ENCODE data around the gene TAF6L.
"Not testable (repeated sequence)": the region's sequence is repeated elsewhere in the genome, so short reads cannot be mapped to it uniquely, and the experiment has no call there.

TAF6L gene

DNA sequence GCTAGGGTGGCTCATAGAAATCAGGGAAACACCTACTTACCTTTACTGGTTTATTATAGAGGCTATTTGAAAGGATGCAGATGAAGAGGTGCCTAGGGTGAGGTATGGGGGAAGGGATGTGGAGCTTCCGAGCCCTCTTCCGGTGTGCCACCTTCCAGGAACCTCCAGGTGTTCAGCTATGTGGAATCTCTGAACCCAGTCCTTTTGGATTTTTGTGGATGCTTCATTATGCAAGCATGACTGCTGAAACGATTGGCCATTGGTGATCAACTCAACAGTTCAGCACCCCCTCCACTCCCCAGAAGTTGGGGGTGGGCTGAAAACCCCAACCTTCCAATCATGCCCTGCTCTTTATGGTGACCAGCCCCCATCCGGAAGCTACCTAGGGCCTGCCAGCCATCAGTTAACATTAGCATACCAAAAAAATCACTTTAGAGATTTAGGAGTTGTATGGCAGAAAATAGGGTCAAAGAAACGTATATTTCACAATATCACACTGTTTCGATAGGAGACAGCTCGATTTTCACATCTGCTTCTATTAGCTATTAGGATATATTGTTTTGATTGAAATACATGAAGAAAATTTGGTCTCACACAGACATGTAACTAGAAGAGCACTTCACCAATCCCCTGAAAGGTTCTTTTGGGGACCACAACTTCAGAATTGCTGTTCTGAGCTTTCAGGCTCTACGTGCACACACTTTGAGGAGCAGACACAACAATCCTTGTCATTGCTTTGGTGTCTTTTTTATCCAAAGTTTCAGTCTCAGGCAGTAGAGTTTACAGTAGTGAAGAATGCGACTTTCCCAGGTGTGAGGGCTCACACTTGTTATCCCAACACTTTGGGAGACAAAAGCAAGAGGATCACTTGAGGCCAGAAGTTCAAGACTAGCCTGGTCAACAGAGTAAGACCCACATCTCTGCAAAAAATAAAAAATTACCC, 13.1 kb upstream of the TAF6L start:
- no peak for DNase-seq (ENCODE audit: low spot score)

DNA sequence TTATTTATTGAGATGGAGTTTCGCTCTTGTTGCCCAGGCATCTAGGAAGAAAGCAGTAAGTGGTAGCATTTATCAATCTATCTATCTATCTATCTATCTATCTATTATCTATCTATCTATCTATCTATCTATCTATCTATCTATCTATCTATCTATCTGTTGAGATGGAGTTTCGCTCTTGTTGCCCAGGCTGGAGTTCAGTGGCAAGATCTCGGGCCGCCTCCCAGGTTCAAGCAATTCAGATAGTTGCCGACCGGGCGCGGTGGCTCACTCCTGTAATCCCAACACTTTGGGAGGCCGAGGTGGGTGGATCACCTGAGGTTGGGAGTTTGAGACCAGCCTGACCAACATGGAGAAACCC, 10.3 kb upstream of the TAF6L start:
- DNase-seq (ENCODE audit: low spot score): not testable (repeated sequence)

DNA sequence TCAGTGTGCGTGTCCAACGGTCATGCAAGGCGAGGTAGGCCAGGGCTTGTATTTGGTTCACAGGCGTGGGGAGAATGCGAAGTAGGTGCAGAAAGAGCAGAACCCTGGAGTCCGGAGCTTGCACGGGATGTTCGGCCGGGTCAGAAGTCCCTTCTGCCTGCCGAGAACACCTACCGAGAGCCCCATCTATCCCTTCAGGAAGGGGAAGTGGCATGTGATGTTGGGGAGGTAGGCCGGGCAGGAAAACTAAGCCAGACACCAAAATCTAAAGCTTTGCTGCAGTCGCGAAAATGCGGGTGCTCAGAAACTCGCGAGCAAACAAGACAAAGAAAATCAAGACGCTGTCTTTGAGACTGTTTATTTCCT, 435 bp upstream of the TAF6L start:
- DNase-seq (ENCODE audit: low spot score): peak; percentile 30

DNA sequence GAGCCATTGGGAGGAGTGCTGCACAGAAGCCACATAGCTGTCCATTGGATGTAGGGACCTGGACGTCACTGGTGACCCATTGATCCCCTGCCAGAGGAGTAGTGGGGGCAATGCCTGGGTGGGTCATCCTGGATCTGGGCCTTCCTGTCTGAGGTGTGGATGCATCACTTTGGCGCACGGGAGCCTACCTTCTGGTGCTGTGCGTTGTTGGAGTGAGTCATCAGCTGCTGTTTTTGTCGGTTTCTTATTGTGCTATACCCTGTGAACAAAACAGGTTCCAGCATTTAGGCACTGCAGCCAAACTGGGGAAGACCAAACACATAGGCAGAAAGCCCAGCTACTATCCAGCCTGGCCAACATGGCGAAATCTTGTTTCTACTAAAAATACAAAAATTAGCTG, 3.2 kb downstream of the TAF6L start:
- no peak for DNase-seq (ENCODE audit: low spot score)

DNA sequence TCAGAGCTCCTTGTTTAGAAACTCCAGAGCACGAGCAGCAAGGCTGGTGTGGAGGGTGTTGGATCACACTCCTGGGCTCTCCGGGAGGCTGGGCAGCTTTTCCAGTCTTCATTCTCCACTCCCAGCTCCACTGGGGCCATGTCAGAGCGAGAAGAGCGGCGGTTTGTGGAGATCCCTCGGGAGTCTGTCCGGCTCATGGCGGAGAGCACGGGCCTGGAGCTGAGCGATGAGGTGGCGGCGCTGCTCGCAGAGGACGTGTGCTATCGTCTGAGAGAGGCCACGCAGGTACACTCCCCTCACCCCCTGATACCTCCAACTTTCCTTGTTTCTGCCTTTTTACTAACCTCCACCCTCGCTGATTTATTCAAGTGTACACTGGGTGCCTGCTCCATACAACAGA, 4.5 kb downstream of the TAF6L start:
- no peak for DNase-seq (ENCODE audit: low spot score)

DNA sequence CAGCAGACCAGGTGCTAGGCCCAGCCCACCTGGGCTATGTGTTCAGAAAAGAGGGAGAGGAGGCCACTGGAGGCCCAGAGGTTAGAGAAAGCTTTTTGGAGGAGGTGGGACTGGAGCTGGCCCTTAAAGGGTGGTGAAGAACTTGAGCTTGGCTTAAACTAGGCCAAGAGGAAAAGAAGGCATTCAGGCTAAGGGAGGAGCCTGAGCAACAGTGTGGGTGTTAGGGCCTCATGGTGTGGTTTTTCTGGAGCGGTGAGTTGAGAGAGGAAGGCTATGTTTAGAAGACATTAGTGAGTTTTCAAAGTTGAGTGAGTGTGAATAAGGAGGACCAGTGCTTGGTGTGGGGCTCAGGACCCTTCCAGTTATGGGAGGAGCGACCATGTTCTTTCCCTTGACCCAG, 6.2 kb downstream of the TAF6L start:
- no peak for DNase-seq (ENCODE audit: low spot score)

DNA sequence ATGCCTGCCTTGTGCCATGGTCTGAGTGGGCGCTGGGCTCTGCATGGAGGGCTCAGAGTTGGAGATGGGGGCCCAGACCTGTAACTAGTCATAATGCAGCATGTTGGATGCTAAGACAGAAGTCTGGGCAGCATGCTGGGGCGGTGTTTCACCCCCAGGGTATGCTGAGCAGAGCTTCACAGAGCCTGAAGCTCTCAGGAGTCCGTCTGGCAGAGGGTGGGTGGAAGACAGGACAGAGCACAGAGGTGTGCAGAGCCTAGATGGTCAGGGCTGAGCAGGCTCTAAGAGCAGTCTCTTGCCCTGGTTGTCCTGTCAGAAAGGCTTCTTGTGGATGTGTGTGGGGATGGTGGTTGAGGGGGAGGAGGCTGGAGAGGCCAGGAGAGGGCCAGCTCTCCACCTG, 7.2 kb downstream of the TAF6L start:
- DNase-seq (ENCODE audit: low spot score): no peak

DNA sequence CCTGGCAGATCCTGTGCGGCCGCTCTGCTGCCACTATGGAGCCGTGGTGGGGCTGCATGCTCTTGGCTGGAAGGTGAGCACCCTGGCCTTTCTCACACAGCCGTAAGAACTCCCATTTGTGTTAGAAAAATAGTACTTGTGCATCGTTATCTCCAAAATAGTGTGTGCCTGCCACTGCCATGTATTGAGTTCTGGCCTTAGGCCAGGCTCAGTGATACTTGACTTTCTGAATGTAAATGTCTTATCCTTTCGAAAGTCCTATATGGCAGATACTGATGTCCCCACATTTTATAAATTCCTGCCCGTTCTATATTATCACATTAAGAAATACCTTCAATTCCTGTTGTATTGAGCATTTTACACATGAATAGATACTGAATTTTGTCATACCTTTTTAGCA, 11.6 kb downstream of the TAF6L start:
- DNase-seq (ENCODE audit: low spot score): no peak

DNA sequence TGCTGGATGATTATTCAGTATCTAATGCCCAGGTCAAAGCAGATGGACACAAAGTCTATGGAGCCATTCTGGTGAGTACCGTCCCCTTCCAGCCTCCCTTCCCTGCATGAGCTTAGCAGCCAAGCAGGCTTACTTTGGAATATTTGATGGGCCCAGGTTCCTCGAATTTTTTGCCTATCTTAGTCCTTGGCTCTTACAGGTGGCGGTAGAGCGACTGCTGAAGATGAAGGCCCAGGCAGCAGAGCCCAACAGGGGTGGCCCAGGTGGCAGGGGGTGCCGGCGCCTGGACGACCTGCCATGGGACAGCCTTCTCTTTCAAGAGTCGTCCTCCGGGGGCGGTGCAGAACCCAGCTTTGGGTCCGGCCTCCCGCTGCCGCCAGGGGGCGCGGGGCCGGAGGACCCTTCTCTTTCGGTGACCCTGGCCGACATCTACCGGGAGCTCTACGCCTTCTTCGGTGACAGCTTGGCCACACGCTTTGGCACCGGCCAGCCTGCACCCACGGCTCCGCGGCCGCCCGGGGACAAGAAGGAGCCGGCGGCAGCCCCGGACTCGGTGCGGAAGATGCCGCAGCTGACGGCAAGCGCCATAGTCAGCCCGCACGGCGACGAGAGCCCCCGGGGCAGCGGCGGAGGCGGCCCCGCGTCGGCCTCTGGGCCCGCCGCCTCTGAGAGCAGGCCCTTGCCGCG, 15.3 kb downstream of the TAF6L start:
- DNase-seq (ENCODE audit: low spot score): peak; percentile 94

DNA sequence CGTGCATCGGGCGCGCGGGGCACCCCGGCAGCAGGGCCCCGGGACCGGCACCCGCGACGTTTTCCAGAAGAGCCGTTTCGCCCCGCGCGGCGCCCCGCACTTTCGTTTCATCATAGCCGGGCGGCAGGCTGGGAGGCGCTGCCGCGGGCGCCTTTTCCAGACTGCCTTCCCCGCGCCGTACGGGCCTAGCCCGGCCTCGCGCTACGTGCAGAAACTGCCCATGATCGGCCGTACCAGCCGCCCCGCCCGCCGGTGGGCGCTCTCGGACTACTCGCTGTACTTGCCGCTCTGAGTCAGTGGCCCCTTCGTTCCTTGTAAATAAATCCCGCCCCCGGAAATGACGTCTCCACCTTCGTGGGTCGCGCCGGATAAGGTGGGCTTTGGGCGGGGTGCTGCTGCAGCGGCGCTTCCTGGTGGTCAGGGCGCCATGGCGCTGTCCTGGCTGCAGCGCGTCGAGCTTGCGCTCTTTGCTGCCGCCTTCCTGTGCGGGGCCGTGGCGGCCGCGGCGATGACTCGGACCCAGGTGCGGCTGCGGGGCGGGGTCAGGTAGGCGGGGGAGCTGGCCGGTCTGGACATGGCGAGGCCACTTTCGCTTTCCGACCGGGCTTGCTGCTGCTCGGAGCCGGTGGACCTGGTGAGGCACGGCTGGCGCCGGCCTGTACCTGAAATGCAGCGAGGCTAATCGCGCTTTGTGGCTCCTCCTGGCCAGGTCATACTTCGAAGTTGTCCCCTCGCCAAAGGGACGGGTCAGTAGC, 16.0 kb downstream of the TAF6L start, which contains the start of gene TMEM179B:
TMEM179B (plus strand) TSS at position 398 of the 755 bp plus-strand sequence; CDS start at position 428, 30 bp downstream.
- DNase-seq (ENCODE audit: low spot score): peak; percentile 96

DNA sequence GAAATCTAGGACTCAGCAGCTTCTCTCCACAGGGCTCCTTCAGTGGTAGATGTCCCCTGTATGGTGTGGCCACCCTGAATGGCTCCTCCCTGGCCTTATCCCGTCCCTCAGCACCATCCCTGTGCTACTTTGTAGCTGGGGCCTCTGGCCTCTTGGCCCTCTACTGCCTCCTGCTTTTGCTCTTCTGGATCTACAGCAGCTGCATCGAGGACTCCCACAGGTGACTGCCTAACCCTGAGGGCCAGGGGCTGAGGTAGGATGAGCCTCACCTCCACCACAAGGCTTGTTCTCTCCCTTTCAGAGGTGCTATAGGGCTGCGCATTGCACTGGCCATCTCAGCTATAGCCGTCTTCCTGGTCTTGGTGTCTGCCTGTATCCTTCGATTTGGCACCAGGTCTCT, 17.8 kb downstream of the TAF6L start:
- no peak for DNase-seq (ENCODE audit: low spot score)

DNA sequence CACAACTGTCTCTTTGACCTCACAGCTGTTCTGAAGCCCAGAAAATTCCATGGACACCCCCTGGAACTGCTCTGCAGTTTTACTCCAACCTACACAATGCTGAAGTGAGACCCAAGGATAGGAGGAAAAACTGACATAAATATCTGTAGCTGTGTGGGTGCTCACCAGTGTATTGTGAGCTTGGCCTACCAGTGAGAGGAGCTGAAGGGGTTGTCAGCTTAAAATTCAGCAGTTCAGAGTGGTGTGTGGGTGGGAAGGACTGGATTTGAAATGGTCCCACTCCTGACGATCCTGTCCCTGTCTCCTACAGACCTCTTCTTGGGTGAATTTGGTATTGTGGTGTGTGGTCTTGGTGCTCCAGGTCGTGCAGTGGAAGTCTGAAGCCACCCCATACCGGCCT, 18.4 kb downstream of the TAF6L start:
- no peak for DNase-seq (ENCODE audit: low spot score)

DNA sequence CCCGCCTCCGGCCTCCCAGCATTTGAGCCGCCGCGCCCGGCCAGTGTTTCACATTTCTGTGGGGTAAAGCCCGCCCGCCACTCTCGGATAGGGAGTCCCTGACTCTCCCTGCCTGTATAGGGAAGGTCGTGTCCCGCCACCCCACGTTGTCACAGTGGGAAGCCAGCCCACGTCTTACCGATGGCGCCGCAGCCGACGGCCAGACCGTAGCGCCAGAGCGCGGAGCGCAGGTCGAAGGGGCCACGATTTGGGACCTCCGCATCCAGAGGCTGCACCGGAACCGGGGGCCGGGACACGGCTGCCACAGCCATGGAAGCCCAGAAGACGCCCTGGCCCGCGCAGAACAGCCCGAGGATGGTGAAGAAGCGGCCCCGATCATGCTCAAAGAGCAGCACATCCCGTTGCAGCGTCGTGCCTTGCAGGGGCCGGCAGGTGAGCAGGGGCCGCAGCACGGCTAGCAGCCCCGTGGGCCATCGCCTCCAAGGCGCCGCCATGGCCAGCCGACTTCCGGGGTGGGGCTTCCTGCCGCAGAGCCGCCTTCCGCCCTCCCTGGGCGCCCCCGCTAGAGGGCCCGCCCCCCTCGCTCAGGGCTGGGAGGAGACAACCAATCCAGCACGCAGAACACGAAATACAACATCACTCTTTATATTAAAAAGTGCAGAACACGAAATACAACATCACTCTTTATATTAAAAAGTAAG, 20.5 kb downstream of the TAF6L start, which contains the start of gene TMEM223:
TMEM223 (minus strand) TSS at position 506 of the 701 bp plus-strand sequence; CDS start at position 494, 12 bp downstream.
- DNase-seq (ENCODE audit: low spot score): peak; percentile 96

DNA sequence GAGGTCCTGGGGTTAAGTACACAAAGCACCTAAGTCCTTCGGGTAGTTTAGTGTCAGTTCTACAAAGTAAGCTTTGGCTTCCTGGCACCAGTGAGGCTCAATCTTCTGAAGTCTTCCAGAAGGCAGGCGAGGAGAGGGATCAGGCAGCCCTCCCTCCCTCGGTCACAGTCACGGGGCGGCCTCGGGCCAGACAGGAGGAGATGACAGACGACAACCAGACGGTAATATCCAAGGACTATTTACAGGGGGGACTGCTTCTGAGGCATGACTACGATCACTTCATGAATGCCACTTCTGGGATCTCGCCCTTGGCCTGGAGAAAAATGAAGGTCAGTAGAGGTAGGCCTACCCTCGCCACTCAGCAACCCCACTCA, 21.0 kb downstream of the TAF6L start:
- DNase-seq (ENCODE audit: low spot score): no peak

DNA sequence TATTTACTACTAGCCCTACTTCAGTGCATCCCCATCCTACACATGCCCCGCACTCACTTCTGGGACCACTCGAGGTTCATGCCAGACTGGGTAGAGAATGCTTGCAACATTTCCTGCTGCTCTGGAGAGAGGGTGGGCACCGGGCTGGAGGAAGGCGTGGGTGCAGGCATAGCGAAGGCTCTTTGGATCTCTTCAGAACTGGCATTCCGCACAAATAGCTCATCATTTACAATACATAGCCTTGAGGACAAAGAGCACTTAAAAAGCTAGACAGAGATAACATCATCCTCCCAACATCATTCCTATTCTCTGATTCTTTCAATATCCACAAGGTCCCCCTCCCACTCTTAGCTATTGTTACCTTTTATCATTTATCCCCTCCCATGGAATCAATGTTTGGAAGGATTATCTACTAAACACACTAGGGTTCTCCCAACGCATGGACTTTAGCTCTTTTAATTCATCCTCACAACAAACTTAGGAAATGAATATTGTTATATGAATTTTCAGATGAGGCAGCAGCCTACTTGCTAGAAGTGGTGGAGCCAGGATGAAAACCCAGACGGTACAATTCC, 23.1 kb downstream of the TAF6L start:
- no peak for DNase-seq (ENCODE audit: low spot score)

DNA sequence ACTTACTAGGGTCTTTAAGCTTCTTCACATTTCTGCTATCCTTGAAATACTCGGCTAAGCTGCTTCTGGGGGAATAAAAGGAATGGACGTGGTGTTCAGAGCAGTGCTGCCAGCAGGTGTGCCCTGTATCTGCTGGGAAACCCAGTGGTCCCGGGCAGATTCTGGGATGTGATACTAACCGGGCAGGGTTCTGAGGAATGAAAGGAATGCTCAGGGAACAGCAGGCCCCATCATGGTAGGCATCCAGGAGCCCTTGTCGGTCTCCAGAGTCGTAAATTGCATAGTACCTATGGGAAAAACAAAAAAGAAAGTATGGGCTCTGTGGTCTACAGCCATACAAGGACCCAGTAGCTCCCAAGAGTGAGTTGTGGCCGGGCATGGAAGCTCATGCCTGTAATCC, 25.1 kb downstream of the TAF6L start:
- no peak for DNase-seq (ENCODE audit: low spot score)

DNA sequence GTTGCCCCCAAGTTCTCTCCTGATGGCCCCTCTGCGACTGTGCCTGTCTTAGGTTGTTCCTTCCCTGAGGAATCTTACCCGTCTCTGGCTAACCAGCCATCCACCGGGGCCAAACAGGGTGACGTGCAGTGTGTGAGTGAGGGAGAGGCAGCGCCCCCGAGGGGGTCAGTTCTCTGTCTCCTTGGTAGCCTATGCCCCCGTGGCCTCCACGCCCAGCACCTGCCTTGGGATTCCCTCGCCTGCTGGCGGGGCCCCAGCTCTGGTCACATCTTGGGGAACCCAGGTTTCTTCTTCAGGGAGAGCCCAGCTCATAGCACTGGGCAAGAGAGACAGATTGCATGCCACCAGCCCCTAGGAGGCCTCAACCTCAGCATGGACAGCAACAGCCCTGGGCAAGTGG, 28.3 kb downstream of the TAF6L start:
- no peak for DNase-seq (ENCODE audit: low spot score)

DNA sequence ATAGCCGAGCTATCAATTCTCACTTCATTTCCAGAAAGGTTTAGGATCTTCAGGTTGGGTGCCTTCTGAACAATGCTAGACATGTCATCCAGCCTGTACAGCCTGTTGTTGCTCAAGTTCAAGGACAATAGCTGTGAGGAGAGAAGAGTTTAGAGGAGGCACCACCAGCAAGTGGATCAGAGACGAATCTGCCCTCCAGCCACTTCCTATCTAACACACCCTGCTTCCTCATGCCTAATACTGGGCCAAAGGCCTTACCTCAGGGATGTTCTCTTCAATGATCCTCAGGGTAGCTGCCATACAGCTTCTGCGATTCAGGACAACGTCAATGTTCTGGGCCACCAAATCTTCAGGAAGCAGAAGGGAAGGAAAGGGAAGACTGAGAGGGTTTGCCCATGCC, 29.9 kb downstream of the TAF6L start:
- no peak for DNase-seq (ENCODE audit: low spot score)

DNA sequence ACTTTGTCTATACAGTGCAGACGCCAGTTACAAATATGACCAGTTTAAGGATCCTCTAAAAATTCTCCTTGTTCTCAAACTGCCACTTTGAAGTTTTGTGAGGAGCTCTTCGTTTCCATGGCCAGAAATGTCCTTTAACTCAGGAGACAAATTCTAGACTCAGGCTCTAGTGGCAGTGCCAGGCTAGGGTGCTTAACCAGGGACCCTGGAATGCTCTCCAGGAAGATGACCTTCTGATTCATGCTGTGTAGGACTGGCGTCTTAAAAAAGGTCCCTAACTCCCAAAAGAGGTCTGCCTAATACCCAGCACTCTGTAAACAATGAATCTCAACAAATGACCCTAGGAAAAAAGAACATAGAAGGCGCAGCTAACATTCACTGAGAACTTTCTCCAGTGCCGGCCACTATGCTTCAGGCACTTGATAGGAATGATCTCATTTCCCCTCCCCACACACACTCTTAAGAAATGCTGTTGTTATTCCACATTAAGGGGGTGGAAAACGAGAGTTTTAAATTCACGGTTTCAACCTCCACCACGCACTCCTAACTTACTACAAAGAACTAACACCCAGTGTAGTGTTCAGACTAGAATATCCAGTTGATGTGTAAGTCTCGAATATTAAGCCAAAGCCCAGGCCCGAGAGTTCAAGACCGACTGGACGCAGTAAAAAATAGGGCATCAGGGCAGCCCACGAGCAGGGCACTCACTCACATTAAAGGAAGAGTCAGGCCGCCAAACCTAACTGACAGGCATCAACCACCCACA, 33.3 kb downstream of the TAF6L start:
- peak; percentile 47 for DNase-seq (ENCODE audit: low spot score)

DNA sequence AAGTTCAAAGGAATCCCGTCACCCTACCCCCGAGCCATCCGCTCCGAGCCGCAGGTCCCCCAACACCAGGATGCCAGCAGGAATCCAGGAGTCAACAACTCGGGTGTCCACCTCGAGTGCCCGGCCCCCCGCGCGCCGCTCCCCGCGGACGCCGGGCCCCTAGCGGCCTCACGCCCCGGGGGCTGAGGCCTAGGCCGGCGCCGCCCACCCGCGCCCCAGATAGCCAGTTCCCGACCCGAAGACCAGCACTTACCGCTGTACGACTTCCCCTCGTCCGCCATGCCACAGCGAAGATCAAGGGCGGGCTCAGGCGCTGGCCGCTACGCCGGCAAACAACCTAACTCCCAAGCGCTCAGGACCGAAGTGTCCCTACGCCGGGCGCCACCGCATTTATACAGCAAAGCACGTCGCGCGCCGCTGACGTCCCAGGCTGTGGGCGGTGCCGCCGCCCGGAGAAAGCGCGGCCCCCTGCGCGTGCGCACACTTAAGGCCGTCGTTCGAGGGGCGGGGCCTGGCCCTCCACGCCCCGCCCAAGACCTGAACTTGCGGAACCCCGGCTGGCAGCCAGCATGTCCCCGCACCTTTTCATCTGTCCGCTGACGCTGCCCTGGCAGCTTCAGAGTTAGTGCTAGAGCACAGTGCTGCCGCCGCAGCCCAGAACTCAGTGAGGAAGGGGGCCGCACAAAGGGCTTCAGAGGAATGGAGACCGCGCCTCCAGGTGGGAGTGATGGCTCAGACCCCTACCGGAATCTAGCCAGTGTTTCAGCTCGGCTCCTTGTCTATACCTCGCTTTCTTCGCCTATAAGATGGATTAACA, 34.1 kb downstream of the TAF6L start, which contains the start of gene NXF1:
NXF1 (minus strand) TSS at position 365 of the 817 bp plus-strand sequence; CDS start at position 281, 84 bp downstream.
- peak; percentile 99 for DNase-seq (ENCODE audit: low spot score)
